ENCODE results near the gene CDK3.

DNA sequence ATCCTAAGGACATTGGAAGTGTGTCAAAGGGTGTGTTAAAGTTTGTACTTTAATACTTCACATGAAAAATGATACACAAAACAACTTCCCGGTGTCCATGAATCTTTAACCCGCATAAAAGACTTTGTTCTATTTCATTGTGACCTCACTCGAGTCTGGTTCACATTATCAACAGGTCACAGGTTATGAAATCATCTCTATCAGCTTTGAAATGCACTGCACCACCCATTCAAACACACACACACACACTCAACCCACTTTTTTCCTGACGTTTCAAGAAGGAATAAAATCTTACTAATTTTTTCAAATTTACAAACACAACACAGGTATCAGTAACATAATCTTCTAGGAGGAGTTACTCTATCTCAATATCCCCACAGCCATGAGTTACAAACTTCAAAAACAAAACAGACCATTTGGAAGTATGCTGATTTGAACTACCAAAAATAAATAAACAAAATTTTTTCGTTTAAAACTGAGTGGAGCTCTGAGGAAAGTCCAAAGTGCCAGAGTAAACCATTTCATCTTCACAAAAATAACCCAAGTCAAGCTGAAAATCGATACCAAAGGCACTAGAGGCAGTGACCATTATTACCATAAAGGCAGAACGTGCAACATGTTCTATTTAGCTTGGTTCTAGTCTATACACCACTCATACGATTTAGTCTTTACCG is 24.3 kb upstream of the CDK3 start:
- TF ChIP-seq, protein P1, sequence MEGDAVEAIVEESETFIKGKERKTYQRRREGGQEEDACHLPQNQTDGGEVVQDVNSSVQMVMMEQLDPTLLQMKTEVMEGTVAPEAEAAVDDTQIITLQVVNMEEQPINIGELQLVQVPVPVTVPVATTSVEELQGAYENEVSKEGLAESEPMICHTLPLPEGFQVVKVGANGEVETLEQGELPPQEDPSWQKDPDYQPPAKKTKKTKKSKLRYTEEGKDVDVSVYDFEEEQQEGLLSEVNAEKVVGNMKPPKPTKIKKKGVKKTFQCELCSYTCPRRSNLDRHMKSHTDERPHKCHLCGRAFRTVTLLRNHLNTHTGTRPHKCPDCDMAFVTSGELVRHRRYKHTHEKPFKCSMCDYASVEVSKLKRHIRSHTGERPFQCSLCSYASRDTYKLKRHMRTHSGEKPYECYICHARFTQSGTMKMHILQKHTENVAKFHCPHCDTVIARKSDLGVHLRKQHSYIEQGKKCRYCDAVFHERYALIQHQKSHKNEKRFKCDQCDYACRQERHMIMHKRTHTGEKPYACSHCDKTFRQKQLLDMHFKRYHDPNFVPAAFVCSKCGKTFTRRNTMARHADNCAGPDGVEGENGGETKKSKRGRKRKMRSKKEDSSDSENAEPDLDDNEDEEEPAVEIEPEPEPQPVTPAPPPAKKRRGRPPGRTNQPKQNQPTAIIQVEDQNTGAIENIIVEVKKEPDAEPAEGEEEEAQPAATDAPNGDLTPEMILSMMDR (conservative IDR thresholded peaks at IDR 0.05; ENCODE audit: low read length) = no peak
- no peak for TF ChIP-seq EZH2phosphoT487 (IDR thresholded peaks at IDR 0.05; ENCODE audit: borderline replicate concordance, low read depth, low read length)
